OCI-LY7 (cell line): ENCODE results near the gene TBX5.

Experiments
- CTCF ChIP-seq: fragments of 200-600 bp; sonication (generic); conservative IDR thresholded peaks from 2 replicates; pipeline ENCODE4 v1.5.1; 2014; ENCODE audit warnings: mild to moderate bottlenecking, antibody characterized with exemption, low read length, moderate library complexity, mixed read lengths
- EZH2phosphoT487 ChIP-seq: fragments of 200-600 bp; sonication (generic); IDR thresholded peaks from 2 replicates; pipeline ENCODE4 v1.6.1; 2018; ENCODE audit warnings: low read depth, borderline replicate concordance, mild to moderate bottlenecking, mixed run types, antibody characterized with exemption, low read length, moderate library complexity, mixed read lengths

DNA sequence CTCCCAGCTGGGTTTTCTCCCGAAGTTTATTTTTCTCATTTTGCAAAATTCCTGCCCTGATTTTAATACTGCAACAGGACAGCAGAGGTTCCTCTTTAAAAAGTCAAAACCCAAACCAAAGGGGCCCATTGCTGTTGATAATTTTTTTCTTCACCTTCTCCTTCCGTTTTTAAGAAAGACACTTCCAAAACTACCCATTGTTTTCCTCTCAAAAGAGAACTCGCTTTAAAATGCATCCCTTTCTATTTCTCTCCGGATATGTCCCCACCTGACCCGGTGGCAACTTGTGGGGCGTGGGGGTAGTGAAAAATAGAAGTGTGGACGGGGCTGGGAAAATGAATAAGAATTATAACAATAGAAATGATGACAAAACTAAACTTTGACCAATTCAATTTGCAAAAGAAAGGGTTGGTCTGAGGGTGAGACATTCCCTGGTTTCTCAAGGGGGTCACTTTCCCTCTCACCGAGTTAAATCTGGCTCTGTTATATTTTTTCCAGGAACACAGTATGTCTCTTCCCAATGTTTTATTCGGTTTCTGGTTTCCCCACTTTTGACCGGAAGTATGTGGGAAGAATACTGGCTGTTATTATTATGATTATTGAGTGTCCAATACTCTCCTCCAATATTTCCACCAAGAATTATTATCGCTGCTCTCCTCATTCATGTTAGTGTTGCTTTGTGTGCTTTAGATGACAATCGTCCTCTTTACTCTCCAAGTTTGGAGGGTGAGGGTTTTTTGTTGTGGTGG lies 4.1 kb upstream of the TBX5 start:
- TF ChIP-seq CTCF: no peak
- no peak for TF ChIP-seq EZH2phosphoT487
